ENCODE results near the gene CEMIP.
"Not testable (repeated sequence)": the region's sequence is repeated elsewhere in the genome, so short reads cannot be mapped to it uniquely, and the experiment has no call there.

Gene CEMIP

DNA sequence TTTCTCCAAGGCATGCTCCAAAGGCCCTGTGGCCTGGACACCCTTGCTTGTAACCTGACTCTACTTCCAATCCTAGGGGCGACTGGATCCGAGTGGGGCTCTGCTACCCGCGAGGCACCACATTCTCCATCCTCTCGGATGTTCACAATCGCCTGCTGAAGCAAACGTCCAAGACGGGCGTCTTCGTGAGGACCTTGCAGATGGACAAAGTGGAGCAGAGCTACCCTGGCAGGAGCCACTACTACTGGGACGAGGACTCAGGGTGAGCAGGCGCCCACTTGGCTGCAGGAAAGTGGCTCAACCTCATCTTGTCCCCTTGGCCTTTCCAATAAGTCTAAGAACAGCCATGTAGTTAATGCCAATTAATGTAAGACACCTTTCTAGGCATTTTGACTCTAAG lies 158.5 kb downstream of the CEMIP start:
- no peak for DNase-seq

DNA sequence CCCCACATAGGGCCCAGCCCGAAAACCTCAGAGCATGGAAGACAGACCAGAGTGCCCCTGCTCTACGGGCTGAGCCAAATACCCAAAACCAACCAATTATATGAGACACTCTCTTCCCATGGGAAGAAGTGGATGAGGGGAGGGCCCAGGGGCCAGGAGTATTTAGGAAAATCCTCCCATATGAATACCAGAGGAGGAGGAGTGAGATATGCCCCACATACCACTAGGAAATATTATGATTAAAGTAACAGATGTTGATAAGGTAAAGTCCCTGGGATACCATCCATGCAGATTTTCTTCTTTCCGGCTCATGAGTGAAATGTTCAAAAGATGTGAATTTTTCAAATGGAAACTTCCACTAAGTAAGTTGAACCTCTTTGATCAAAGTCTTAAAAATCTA lies 160.0 kb downstream of the CEMIP start:
- DNase-seq, result no peak

DNA sequence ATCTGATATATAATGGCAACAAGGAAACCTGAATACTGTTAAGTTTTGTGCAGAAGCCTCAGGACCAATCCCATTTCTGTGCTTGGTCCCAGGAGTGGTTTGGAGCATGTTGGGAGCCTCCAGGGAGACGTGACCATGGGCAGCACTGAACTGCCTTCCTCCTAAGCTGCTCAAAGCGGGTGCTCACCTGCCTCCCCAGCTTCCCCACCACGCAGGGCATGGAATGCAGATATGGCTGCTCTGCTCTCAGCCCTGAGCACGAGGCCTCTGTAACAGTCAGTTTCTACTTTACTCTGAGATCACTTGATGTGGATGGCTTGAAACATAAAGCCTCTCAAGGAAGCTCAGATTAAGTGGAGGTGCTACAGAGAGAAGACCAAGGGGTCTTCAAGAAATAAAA lies 161.2 kb downstream of the CEMIP start:
- no peak for DNase-seq

- DNase-seq, result no peak
These were observed 161.7 kb downstream of the CEMIP start for GRCh38 chr15:80940851-80941250.

- no peak for DNase-seq
These were observed 163.1 kb downstream of the CEMIP start for GRCh38 chr15:80942266-80942665.

- DNase-seq, result no peak
These were observed 163.8 kb downstream of the CEMIP start for GRCh38 chr15:80942746-80943565.

GRCh38 chr15:80944818-80945217 lies 165.6 kb downstream of the CEMIP start:
- DNase-seq, result no peak

- no peak for DNase-seq
These were observed 166.4 kb downstream of the CEMIP start for GRCh38 chr15:80945605-80946004.

- no peak for DNase-seq
These were observed 167.4 kb downstream of the CEMIP start for GRCh38 chr15:80946576-80946975.

GRCh38 chr15:80948651-80949292 lies 169.6 kb downstream of the CEMIP start:
- DNase-seq, result no peak

DNA sequence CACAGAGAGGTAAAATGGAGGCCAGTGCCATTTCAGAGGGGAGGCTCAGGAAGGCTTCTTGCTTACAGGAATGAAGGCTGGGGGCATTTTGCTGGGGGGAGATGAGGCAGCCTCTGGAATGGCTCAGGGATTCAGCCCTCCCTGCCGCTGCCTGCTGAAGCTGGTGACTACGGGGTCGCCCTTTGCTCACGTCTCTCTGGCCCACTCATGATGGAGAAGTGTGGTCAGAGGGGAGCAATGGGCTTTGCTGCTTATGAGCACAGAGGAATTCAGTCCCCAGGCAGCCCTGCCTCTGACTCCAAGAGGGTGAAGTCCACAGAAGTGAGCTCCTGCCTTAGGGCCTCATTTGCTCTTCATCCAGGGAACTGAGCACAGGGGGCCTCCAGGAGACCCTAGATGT lies 170.6 kb downstream of the CEMIP start:
- DNase-seq, result no peak

DNA sequence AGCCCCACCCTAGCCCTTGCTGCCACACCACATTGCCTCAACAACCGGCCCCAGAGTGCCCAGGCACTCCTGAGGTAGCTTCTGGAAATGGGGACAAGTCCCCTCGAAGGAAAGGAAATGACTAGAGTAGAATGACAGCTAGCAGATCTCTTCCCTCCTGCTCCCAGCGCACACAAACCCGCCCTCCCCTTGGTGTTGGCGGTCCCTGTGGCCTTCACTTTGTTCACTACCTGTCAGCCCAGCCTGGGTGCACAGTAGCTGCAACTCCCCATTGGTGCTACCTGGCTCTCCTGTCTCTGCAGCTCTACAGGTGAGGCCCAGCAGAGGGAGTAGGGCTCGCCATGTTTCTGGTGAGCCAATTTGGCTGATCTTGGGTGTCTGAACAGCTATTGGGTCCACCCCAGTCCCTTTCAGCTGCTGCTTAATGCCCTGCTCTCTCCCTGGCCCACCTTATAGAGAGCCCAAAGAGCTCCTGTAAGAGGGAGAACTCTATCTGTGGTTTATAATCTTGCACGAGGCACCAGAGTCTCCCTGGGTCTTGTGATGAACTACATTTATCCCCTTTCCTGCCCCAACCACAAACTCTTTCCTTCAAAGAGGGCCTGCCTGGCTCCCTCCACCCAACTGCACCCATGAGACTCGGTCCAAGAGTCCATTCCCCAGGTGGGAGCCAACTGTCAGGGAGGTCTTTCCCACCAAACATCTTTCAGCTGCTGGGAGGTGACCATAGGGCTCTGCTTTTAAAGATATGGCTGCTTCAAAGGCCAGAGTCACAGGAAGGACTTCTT lies 171.3 kb downstream of the CEMIP start:
- no peak for DNase-seq

- DNase-seq, result no peak
These were observed 172.8 kb downstream of the CEMIP start for GRCh38 chr15:80951941-80952340.

DNA sequence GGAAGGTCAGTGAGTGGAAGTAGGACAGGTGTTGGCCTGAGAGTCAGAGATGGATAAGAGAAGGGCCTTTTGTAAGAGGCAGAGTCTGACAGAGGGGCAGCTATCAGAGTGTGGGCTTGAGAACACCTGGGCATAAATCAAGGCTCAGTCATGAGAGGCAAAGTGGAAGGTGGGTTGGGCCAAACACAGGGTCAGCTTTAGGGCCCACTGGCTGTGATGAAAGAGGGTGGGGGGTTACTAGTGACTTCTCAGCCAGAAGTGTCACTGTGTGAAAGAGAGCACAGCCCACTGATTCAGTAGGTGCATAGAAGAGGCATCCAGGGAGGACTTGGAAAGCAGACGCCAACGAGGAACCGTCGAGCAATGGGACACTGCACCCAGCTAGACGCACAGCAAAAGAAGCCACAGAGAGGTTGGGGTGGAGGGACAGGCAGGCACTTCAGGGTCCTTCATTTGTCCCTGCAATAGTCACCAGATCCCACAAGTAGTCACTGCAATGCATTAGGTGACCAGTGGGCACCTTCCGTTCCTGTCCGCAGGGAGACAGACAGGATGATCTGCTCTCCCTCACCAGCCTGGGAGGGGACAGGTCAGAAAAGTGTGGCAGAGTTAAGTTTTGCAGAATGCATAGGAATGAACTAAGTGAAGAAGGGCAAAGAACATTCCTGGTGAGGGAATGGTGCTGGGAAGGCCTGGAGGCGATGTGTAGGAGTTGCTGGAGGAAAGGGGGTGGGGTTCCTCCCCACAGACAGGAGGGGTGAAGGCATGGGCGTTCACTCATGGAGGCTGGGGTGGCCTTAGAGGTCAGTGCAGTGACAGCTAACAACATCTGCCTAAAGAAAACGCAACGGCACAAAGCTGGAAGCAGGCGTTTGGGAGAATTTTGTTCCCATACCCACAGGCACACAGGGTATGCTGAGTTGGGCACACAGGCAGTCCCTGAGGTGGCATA lies 174.1 kb downstream of the CEMIP start:
- DNase-seq, result no peak

DNA sequence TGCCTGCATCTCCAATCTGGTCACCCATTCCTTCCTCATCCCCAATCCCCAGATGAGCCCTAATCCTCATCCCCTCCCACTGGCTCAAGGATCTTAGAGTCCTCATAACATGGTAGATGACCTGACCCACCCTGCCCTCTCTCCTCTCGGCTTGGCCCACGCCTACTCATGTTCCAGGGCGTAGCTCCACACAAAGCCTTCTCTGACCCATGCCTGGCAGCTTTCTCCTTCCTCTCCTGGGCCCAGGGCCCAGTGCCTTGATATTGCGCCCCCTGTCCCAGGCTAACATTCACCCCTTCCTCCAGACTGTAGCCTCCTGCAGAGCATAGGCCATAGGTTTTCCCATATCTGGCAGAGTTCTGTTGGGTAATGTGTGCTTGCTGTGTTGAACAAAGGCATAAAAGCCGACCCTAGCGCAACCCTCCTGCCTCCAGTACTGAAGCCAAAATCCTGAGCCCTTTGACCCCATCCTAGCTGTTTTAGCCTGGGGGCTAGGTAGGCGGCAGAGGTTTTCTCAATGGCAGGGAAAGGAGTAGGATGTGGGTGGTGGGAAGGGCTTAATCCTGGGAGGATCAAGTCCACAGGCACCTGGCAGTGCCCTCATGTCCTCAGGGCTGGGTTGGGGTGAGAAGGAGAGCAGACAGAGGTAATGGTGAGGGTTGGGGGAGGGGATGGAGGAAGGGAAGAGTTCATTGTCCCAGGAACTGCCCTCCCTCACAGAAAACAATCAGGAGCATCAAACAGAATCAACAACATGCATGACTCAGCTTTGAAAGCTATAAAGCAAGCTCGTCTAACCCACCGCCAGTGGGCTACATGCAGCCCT lies 175.0 kb downstream of the CEMIP start:
- DNase-seq, result no peak

DNA sequence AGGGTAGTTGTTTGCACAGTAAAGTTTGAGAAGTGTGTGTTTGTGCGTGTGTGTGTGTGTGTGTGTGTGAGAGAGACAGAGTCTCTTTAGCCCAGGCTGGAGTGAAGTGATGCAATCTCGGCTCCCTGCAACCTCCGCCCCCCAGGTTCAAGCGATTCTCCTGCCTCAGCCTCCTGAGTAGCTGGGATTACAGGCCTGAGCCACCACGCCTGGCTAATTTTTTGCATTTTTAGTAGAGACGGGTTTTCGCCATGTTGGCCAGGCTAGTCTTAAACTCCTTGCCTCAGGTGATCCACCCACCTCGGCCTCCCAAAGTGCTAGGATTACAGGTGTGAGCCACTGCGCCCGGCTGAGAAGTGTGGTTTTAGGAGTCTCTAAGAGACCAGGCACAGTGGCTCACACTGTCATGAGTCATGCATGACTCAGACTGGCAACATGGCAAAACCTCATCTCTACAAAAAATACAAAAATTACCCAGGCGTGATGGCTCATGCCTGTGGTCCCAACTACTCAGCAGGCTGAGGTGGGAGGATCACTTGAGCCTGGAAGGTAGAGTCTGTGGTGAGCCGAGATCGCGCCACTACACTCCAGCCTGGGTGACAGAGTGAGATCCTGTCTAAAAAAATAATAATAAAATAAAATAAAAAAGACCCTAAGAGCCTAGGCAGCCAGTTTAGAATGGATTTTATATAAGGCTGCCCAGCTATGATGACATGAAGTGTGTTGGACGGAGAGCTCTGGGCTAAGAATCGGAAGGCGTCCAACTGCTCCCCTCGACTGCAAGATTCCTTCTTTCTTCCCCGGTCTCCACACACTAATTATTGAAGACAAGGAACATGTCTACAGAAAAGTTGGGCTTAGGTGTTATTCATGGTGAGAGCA lies 176.6 kb downstream of the CEMIP start:
- peak; percentile 80 for DNase-seq

DNA sequence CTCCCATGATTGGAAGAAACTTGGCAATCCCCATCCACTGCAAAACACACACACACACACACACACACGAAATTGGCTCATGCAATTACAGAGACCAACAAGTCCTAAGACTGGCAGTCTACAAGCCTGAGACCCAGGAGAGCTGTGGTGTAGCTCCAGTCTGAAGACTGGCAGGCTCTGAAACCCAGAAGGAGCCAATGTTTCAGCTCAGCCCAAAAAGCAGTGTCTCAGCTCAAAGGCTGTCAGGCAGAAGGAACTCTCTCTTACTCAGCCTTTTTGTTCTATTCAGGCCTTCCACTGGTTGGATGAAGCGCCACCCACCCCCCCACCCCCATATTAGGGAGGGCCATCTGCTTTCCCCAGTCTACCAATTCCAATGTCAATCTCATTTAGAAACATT lies 178.4 kb downstream of the CEMIP start:
- no peak for DNase-seq

- DNase-seq, result no peak
These were observed 178.8 kb downstream of the CEMIP start for GRCh38 chr15:80957976-80958375.

GRCh38 chr15:80958818-80959495 lies 179.8 kb downstream of the CEMIP start:
- DNase-seq, result no peak

DNA sequence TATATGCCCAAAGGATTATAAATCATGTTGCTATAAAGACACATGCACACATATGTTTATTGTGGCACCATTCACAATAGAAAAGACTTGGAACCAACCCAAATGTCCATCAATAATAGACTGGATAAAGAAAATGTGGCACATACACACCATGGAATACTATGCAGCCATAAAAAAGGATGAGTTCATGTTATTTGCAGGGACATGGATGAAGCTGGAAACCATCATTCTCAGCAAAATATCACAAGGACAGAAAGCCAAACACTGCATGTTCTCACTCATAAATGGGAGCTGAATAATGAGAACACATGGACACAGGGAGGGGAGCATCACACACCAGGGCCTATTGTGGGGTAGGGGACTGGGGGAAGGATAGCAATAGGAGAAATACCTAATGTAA lies 186.3 kb downstream of the CEMIP start:
- not testable (repeated sequence) for DNase-seq

All from MV-4-11 (cell line).